ENCODE data around the gene GPR160. TPM values are rescaled to one million over a fixed set of nuclear protein-coding genes. Genes with fewer than 3 reads are reported as not detected.

Gene GPR160
- total and polyA plus RNA-seq, 2 of the 13 experiments (the other 11 are each of a cell fraction or from before 2014, with no cell fraction given), result 12.1 to 23.2 TPM

- in situ Hi-C loops (cut with HindIII; ENCODE audit: extremely low pct_ligation_motif_present, low pct_unique_long_range_greater_than_20kb), result no loop called here
- no peaks in the 10 kb centered on the region for H3K79me2 ChIP-seq (ENCODE audit: insufficient read depth, low read length)
Measured at GRCh38 chr3:170055209-170055608, 17.4 kb downstream of the GPR160 start.

GRCh38 chr3:170056710-170057454, 19.1 kb downstream of the GPR160 start:
- Histone ChIP-seq H3K27ac (ENCODE audit: extremely low read length, insufficient read depth, low read length) (no peak overlapping the region), H3K4me1 (ENCODE audit: insufficient read depth, low read length) (no peaks in the 10 kb centered on the region), H3K9ac (ENCODE audit: insufficient read depth, low read depth, low read length) (no peak overlapping the region), H2AFZ (ENCODE audit: low read length) (no peak overlapping the region), H3K36me3 (replicated peaks in 1 of 2; ENCODE audit: control insufficient read depth in 1 of 2, insufficient read depth in 2 of 2, low read length in 2 of 2) (no peaks in the 10 kb centered on the region), H3K4me2 (ENCODE audit: low read depth, low read length) (no peak overlapping the region), H3K27me3 (ENCODE audit: control insufficient read depth in 1 of 2, insufficient read depth in 2 of 2, low read length in 2 of 2) (no peaks in the 10 kb centered on the region), H3K79me2 (ENCODE audit: insufficient read depth, low read length) (no peaks in the 10 kb centered on the region), H3K9me3 (ENCODE audit: low read length) (no peaks in the 10 kb centered on the region), H3K4me3 (replicated peaks in 1 of 3; ENCODE audit: insufficient read depth in 1 of 3, low read depth in 2 of 3, low read length in 3 of 3) (no peak overlapping the region), H4K20me1 (ENCODE audit: insufficient read depth, low read length) (0 out of 2 replicates have a peak, but pooled peaks cover 2% of the 10 kb centered on the region)
- no peak for TF ChIP-seq ZZZ3 (CRISPR knock-in tag; IDR thresholded peaks at IDR 0.05; ENCODE audit: borderline replicate concordance)
- ChIA-PET CTCF (ENCODE audit: low intra/inter-chr PET ratio, low total read pairs) (no interaction called here), POLR2A (no interaction called here)
- no peak for FAIRE-seq
- in situ Hi-C loops (cut with HindIII; ENCODE audit: extremely low pct_ligation_motif_present, low pct_unique_long_range_greater_than_20kb), result no loop called here
- DNase-seq (ENCODE audit: low spot score), result no peak
- intact Hi-C loops (cut with micrococcal nuclease; ENCODE audit: unreplicated experiment), result no loop called here
- BruUV-seq (replicated peaks), result no TSS peak
- no peak for ATAC-seq
- WGBS (ENCODE audit: low lambda C conversion rate), result 93% methylated on average over 3 of the region's 3 CpGs

More at GRCh38 chr3:170055209-170055608, 17.4 kb downstream of the GPR160 start:
- FAIRE-seq (no peak), ATAC-seq (no peak), DNase-seq (ENCODE audit: low spot score) (no peak)
- Histone ChIP-seq H3K9ac (ENCODE audit: insufficient read depth, low read depth, low read length) (no peak overlapping the region), H2AFZ (ENCODE audit: low read length) (no peak overlapping the region), H3K4me2 (ENCODE audit: low read depth, low read length) (no peak overlapping the region), H3K4me1 (ENCODE audit: insufficient read depth, low read length) (no peaks in the 10 kb centered on the region), H4K20me1 (ENCODE audit: insufficient read depth, low read length) (0 out of 2 replicates have a peak, but pooled peaks cover 2% of the 10 kb centered on the region), H3K27me3 (ENCODE audit: control insufficient read depth in 1 of 2, insufficient read depth in 2 of 2, low read length in 2 of 2) (no peaks in the 10 kb centered on the region), H3K4me3 (replicated peaks in 1 of 3; ENCODE audit: insufficient read depth in 1 of 3, low read depth in 2 of 3, low read length in 3 of 3) (no peak overlapping the region), H3K36me3 (replicated peaks in 1 of 2; ENCODE audit: control insufficient read depth in 1 of 2, insufficient read depth in 2 of 2, low read length in 2 of 2) (no peaks in the 10 kb centered on the region), H3K27ac (ENCODE audit: extremely low read length, insufficient read depth, low read length) (no peak overlapping the region), H3K9me3 (ENCODE audit: low read length) (no peaks in the 10 kb centered on the region)
- POLR2A ChIA-PET, result no interaction called here
- WGBS (ENCODE audit: low lambda C conversion rate), result 81% methylated on average over 5 of the region's 5 CpGs
- intact Hi-C loops (cut with micrococcal nuclease; ENCODE audit: unreplicated experiment), result no loop called here
- TF ChIP-seq ZNF557 (CRISPR knock-in tag; IDR thresholded peaks at IDR 0.05), result no peak
- CTCF ChIA-PET (ENCODE audit: low intra/inter-chr PET ratio, low total read pairs), result interaction anchor here (1.6 kb wide), 1 partner anchor 192 kb away, joined by 6 read pairs; no protein-coding TSS in a partner anchor
- no TSS peak for BruUV-seq (replicated peaks)
